Ishikawa (cell line): ENCODE results near the gene KLK6.

Experiments
- CEBPB ChIP-seq: IDR thresholded peaks from 2 replicates; pipeline ENCODE4 v1.6.1; 2012
- CREB1 ChIP-seq: IDR thresholded peaks from 2 replicates; pipeline ENCODE4 v1.6.1; 2012; ENCODE audit warnings: low read depth
- EGR1 ChIP-seq: IDR thresholded peaks from 2 replicates; pipeline ENCODE4 v1.6.1; 2012
- EP300 ChIP-seq: IDR thresholded peaks from 2 replicates; pipeline ENCODE4 v1.6.1; 2012; ENCODE audit warnings: borderline replicate concordance
- FOXM1 ChIP-seq: IDR thresholded peaks from 2 replicates; pipeline ENCODE4 v1.6.1; 2012; ENCODE audit warnings: low read depth, borderline replicate concordance
- MAX ChIP-seq: IDR thresholded peaks from 2 replicates; pipeline ENCODE4 v1.6.1; 2012
- NFIC ChIP-seq: IDR thresholded peaks from 2 replicates; pipeline ENCODE4 v1.6.1; 2012
- RAD21 ChIP-seq: IDR thresholded peaks from 2 replicates; pipeline ENCODE4 v1.6.1; 2012; ENCODE audit warnings: low read depth
- REST ChIP-seq: IDR thresholded peaks from 2 replicates; pipeline ENCODE4 v1.6.1; 2012; ENCODE audit warnings: low read depth, mild to moderate bottlenecking
- TAF1 ChIP-seq: IDR thresholded peaks from 2 replicates; pipeline ENCODE4 v1.6.1; 2012; ENCODE audit warnings: low read depth, mild to moderate bottlenecking
- TCF12 ChIP-seq: IDR thresholded peaks from 2 replicates; pipeline ENCODE4 v1.6.1; 2012; ENCODE audit warnings: low read depth
- TEAD4 ChIP-seq: IDR thresholded peaks from 2 replicates; pipeline ENCODE4 v1.6.1; 2012
- USF1 ChIP-seq: IDR thresholded peaks from 2 replicates; pipeline ENCODE4 v1.6.1; 2012
- YY1 ChIP-seq: IDR thresholded peaks from 2 replicates; pipeline ENCODE4 v1.6.1; 2012; ENCODE audit warnings: low read depth
- ZBTB7A ChIP-seq: IDR thresholded peaks from 2 replicates; pipeline ENCODE4 v1.6.1; 2012; ENCODE audit warnings: low read depth

Gene KLK6

GRCh38 chr19:50939596-50939995 lies 29.8 kb downstream of the KLK6 start:
- TF ChIP-seq FOXM1 = no peak
- no peak for TF ChIP-seq NFIC
- TF ChIP-seq USF1 = no peak
- no peak for TF ChIP-seq TCF12
- TF ChIP-seq TEAD4 = no peak
- no peak for TF ChIP-seq EP300
- no peak for TF ChIP-seq REST
- no peak for TF ChIP-seq CEBPB
- no peak for TF ChIP-seq CREB1
- TF ChIP-seq ZBTB7A = no peak
- no peak for TF ChIP-seq YY1
- TF ChIP-seq RAD21 = no peak
- no peak for TF ChIP-seq TAF1

- no peak for TF ChIP-seq RAD21
- no peak for TF ChIP-seq ZBTB7A
- TF ChIP-seq EP300 = no peak
- TF ChIP-seq CREB1 = no peak
- no peak for TF ChIP-seq TEAD4
- TF ChIP-seq YY1 = no peak
- no peak for TF ChIP-seq USF1
- TF ChIP-seq NFIC = no peak
Observed at GRCh38 chr19:50933640-50934039, 35.8 kb downstream of the KLK6 start.

- no peak for TF ChIP-seq YY1
- TF ChIP-seq USF1 = no peak
- no peak for TF ChIP-seq REST
- TF ChIP-seq MAX = no peak
- TF ChIP-seq NFIC = no peak
- TF ChIP-seq TCF12 = no peak
- TF ChIP-seq ZBTB7A = no peak
- no peak for TF ChIP-seq EGR1
- TF ChIP-seq CREB1 = no peak
- no peak for TF ChIP-seq TEAD4
- no peak for TF ChIP-seq EP300
- TF ChIP-seq CEBPB = no peak
- TF ChIP-seq RAD21 = no peak
- TF ChIP-seq TAF1 = no peak
- no peak for TF ChIP-seq FOXM1
Observed at GRCh38 chr19:50932690-50933083, 36.7 kb downstream of the KLK6 start.

- TF ChIP-seq MAX = no peak
- no peak for TF ChIP-seq NFIC
- no peak for TF ChIP-seq TAF1
- TF ChIP-seq EP300 = no peak
- TF ChIP-seq TCF12 = no peak
- no peak for TF ChIP-seq EGR1
- TF ChIP-seq USF1 = no peak
- TF ChIP-seq FOXM1 = no peak
- TF ChIP-seq RAD21 = no peak
- no peak for TF ChIP-seq YY1
Observed at GRCh38 chr19:50932018-50932689, 37.2 kb downstream of the KLK6 start.

GRCh38 chr19:50931023-50931422 lies 38.4 kb downstream of the KLK6 start:
- TF ChIP-seq USF1 (no peak), CEBPB (no peak), NFIC (no peak), FOXM1 (no peak), RAD21 (no peak), TCF12 (no peak), REST (no peak), EGR1 (no peak)
